ENCODE data around the gene CDKN2B.
A peak's percentile ranks its signal among the peaks of the same experiment; 100 is the strongest.
"Not testable (repeated sequence)": the region's sequence is repeated elsewhere in the genome, so short reads cannot be mapped to it uniquely, and the experiment has no call there.

CDKN2B gene, protein sequence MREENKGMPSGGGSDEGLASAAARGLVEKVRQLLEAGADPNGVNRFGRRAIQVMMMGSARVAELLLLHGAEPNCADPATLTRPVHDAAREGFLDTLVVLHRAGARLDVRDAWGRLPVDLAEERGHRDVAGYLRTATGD

GRCh38 chr9:22008717-22009505, at the start of gene CDKN2B:
Gene CDKN2B (minus strand): TSS chr9:22009305. CDS start chr9:22008953, 352 bp downstream.
- peak; percentile 48 for DNase-seq

DNA sequence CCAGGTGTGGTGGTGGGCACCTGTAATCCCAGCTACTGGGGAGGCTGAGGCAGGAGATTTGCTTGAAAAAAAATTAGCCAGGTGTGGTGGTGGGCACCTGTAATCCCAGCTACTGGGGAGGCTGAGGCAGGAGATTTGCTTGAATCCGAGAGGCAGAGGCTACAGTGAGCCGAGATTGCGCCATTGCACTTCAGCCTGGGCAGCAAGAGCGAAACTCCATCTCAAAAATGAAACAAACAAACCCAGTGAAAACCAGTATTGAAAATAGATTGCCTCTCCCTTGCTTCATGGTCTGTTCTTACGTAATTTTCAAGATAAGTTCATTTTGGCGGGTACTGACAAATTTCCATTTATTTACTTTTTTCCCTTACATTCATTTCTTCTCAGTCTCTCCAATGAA, 48.9 kb upstream of the CDKN2B start:
- DNase-seq = not testable (repeated sequence)

DNA sequence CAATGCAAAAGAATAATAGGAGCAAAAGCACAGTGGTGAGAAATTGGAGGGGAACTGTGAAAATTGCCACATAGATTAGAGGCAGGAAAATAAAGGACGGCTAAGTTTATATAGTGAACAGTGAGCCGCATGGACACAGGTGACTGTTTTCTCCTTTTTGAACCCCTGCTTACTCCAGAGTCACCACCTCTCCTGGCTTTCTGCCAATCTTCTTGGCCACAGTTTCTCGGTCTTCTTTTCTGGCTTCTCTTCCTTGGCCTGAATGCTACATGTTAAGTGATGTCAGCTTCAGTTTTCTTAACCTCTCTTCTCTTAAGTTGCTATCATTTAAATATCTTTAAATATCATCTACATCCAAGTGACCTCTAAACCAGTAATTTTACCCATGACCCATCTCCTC, 47.3 kb upstream of the CDKN2B start:
- no peak for DNase-seq

- no peak for DNase-seq
These were observed 46.0 kb upstream of the CDKN2B start for GRCh38 chr9:22055090-22055489.

- no peak for DNase-seq
These were observed 45.4 kb upstream of the CDKN2B start for GRCh38 chr9:22054529-22054928.

- DNase-seq = no peak
These were observed 45.0 kb upstream of the CDKN2B start for GRCh38 chr9:22054076-22054475.

- DNase-seq = no peak
These were observed 44.1 kb upstream of the CDKN2B start for GRCh38 chr9:22053178-22053577.

- no peak for DNase-seq
These were observed 43.4 kb upstream of the CDKN2B start for GRCh38 chr9:22052376-22052945.

- no peak for DNase-seq
These were observed 41.8 kb upstream of the CDKN2B start for GRCh38 chr9:22050924-22051323.

- no peak for DNase-seq
These were observed 40.3 kb upstream of the CDKN2B start for GRCh38 chr9:22049411-22049810.

DNA sequence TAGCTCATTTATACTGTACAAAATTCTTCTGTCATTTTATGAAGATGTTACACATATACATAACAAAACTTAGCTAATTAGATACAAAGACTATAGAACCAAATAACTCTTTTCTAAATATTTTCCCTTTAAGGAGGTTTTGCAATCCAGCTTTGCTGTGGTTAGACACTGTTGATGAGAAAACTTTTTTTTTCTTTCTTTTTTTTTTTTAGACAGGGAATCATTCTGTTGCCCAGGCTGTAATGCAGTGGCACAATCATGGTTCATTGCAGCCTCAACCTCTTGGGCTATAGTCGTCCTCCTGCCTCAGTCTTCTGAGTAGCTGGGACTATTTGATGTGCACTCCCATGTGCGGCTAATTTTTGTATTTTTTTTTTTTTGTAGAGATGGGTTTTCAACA, 38.5 kb upstream of the CDKN2B start:
- DNase-seq = no peak

GRCh38 chr9:22046243-22046885, 37.3 kb upstream of the CDKN2B start:
- DNase-seq = no peak

DNA sequence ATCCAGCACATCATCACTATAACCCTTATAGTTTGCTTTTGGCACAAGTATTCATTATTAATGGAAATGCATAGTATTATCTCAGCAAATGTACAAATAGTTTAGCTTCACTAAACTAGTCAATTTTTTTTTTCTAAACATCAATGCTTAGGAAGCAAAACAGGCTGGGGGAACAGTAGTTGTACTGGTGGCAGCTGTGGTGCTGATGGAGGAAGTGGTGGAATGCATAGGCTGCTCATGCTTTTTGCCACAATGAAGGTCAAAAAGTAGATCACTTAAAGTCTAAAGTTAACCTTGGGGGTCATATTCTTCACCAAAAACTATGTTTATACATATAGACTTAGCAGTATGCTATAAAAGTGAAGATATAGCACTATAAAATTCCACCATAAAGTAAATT, 36.3 kb upstream of the CDKN2B start:
- DNase-seq = no peak

- DNase-seq = no peak
These were observed 35.5 kb upstream of the CDKN2B start for GRCh38 chr9:22044583-22044982.

- no peak for DNase-seq
These were observed 34.8 kb upstream of the CDKN2B start for GRCh38 chr9:22043928-22044327.

DNA sequence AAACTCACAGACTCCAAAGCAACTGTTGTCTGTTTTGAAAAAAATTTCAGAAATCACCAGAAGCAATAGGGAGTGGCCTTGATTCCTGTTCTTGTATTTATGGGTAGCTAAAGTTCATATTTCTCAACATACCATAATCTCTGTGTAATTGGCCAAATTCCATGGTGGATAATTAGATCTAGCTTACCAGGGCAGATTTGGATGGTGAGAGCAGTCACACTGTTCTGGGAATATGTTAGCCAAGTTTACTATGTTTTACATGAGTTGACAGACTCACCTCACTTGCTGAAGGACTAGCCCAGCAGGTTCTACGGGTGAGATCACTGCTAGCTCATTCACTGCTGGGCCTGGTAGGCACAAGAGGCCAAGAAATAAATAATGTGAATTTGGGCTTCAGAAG, 32.7 kb upstream of the CDKN2B start:
- DNase-seq = no peak

GRCh38 chr9:22041344-22041743, 32.2 kb upstream of the CDKN2B start:
- no peak for DNase-seq

DNA sequence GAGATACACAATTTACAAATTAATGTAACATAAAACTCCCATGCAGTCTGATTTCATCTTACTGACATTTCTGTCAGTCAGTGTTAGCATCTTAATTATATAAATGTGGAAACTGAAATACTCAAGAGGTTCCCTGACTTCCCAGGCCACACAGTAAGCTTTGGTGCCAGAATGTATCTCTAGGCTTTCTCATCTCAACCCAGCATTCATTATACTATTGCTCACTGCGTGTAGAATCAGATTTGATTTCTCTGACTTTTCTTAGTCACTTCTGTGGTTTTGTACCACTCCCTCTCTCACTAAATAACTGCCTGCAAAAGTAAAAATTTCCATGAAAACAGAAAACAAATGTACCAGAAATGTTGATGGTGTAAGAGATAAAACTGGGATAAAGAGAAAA, 31.7 kb upstream of the CDKN2B start:
- no peak for DNase-seq

DNA sequence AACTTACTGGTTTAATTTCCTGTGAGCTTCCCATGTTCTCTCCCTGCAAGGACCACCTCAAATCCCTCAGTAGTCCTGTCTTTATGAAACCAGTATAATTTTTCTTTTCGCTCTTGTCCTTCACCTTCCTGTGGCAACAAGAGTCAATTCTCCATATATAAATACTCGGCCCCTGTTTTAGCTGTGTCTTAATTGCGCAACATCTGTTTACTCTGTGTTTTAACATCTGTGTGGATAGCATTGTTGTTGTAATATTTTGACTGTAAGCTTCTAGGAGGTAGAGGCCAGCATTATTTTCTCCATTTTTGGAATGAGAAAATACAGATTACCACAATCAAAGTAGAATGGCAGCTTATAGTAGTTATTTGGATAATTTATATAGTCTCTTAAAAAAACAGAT, 30.2 kb upstream of the CDKN2B start:
- no peak for DNase-seq

DNA sequence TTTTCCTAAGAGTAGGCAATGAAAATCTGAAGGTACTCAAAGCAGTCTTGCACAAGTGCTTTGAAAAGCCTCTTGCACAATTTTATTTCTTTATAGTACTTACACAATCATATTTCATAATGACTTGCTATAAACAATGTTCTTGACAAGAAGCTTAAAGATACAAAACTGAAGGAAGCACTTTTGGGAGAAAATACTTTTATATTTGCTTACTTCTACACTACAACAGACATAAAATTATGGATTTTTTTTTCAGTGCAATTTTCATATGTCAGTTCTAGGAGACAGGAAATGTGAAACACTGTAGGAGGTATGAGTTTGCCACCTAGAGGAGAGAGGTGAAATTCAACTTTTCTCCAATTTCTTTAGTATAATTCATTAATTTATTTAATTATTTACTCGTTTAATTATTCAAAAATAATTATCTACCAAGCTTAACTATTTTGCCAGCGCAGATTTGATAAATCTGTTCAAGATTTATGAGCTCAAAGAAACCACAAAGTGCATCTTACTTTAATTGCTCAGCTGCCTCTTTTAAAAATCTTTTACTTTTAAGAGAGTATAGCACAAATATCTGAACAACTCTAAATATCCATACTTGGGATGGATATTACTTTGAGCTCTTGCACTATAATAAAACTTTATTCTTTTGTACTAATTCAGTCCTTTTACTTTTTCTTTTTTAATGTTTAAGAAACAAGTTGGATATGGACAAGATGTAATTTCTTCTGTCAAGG, 29.0 kb upstream of the CDKN2B start:
- DNase-seq = no peak

DNA sequence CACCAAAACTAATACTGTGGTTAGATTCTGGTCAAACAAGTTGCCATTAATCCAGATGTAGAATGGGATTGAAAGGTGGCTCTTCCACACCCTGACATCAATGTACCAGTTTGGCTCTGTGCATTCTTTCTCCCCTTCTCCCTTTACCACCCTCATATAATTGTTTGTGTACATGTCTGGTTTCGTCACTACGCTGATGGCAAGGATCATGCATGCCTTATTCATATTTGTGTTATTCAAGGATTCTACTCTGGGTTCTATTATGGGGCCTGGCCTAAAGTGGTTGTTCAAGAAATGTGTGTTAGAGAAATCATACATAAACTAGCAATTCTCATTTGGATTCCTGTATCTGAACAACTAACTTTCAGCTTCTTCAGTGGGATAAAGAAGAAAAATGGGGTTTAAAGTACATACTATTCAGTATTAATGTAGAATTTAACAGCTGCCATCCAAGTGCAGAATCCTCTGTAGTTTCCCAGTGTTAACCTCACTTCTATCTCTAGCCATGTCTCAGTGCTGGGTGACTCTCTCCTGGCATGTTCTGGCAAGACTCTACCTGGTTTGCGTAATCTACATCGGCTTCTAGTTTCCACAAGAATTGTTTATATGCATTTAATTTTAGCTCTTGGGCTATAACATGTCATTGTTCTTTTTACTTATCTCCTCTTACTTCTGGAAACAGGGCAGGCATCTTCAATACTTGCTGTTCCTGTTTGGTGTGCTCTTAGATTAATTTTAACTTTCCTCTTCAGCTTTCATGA, 27.9 kb upstream of the CDKN2B start:
- no peak for DNase-seq

DNA sequence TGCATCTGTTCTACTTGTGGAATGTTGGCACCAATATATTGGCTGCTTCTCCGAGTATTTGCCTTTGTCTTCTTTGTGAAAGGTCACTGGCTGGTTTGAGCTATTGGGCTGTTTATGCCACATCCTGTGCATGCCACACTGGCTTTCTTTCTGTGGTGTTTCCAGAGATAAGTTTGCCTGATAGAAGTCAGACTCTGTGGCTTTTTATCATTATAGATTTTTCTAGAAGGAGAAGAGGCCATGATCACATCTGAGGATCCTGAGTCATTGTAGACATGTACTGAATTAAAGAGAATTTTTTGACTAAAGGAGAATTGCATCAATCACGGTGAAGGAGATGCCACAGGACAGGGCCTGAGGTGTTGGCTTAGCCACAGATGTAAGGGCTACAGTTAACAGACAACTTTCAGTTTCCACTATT, 26.5 kb upstream of the CDKN2B start:
- no peak for DNase-seq
